ENCODE data around the gene NCKAP5.

The NCKAP5 gene

GRCh38 chr2:132659331-132659730, 908.9 kb downstream of the NCKAP5 start:
- no peaks in the 10 kb centered on the region for H4K20me1 ChIP-seq (ENCODE audit: insufficient read depth, low read length)
- DNase-seq (no peak), ATAC-seq (ENCODE audit: insufficient read depth, low read depth) (no peak)
- H3K9ac ChIP-seq (ENCODE audit: low read depth, low read length), result no peak overlapping the region
- no peaks in the 10 kb centered on the region for H3K36me3 ChIP-seq (ENCODE audit: insufficient read depth, low read length)
- no peak overlapping the region for H3K4me2 ChIP-seq (ENCODE audit: insufficient read depth, low read length)
- no peak overlapping the region for H3K4me3 ChIP-seq (ENCODE audit: low read depth in 1 of 2, low read length in 2 of 2)
- no peak for TF ChIP-seq CTCF (IDR thresholded peaks at IDR 0.05; ENCODE audit: borderline replicate concordance, extremely low read depth, low read length, poor library complexity, severe bottlenecking)
- TF ChIP-seq EZH2 (IDR thresholded peaks at IDR 0.05; ENCODE audit: borderline replicate concordance, low read depth, low read length, severe bottlenecking), result no peak
- no peaks in the 10 kb centered on the region for H3K9me3 ChIP-seq (ENCODE audit: insufficient read depth, low read length, severe bottlenecking)
- H3K79me2 ChIP-seq (ENCODE audit: insufficient read depth, low read length), result no peaks in the 10 kb centered on the region
- no peak overlapping the region for H2AFZ ChIP-seq (ENCODE audit: low read depth, low read length)
- no peaks in the 10 kb centered on the region for H3K27me3 ChIP-seq (ENCODE audit: insufficient read depth, low read length, poor library complexity)
- H3K27ac ChIP-seq (ENCODE audit: low read length), result no peak overlapping the region
- no peaks in the 10 kb centered on the region for H3K4me1 ChIP-seq (ENCODE audit: insufficient read depth, low read length)

- no peak for ATAC-seq (ENCODE audit: insufficient read depth, low read depth)
- Histone ChIP-seq H3K4me2 (ENCODE audit: insufficient read depth, low read length) (no peak overlapping the region), H3K27me3 (ENCODE audit: insufficient read depth, low read length, poor library complexity) (no peaks in the 10 kb centered on the region), H3K4me3 (ENCODE audit: low read depth in 1 of 2, low read length in 2 of 2) (no peak overlapping the region), H2AFZ (ENCODE audit: low read depth, low read length) (no peak overlapping the region), H3K36me3 (ENCODE audit: insufficient read depth, low read length) (no peaks in the 10 kb centered on the region), H3K9me3 (ENCODE audit: insufficient read depth, low read length, severe bottlenecking) (no peaks in the 10 kb centered on the region), H4K20me1 (ENCODE audit: insufficient read depth, low read length) (no peaks in the 10 kb centered on the region), H3K9ac (ENCODE audit: low read depth, low read length) (no peak overlapping the region), H3K27ac (ENCODE audit: low read length) (no peak overlapping the region), H3K79me2 (ENCODE audit: insufficient read depth, low read length) (no peaks in the 10 kb centered on the region), H3K4me1 (ENCODE audit: insufficient read depth, low read length) (no peaks in the 10 kb centered on the region)
- TF ChIP-seq EZH2 (IDR thresholded peaks at IDR 0.05; ENCODE audit: borderline replicate concordance, low read depth, low read length, severe bottlenecking), result no peak
- no peak for TF ChIP-seq CTCF (IDR thresholded peaks at IDR 0.05; ENCODE audit: borderline replicate concordance, extremely low read depth, low read length, poor library complexity, severe bottlenecking)
- DNase-seq, result no peak
Measured at GRCh38 chr2:132656266-132656975, 911.8 kb downstream of the NCKAP5 start.

GRCh38 chr2:132654968-132655367, 913.3 kb downstream of the NCKAP5 start:
- H3K4me2 ChIP-seq (ENCODE audit: insufficient read depth, low read length), result no peak overlapping the region
- H3K27me3 ChIP-seq (ENCODE audit: insufficient read depth, low read length, poor library complexity), result no peaks in the 10 kb centered on the region
- no peaks in the 10 kb centered on the region for H4K20me1 ChIP-seq (ENCODE audit: insufficient read depth, low read length)
- H3K4me1 ChIP-seq (ENCODE audit: insufficient read depth, low read length), result no peaks in the 10 kb centered on the region
- ATAC-seq (ENCODE audit: insufficient read depth, low read depth) (no peak), DNase-seq (no peak)
- H3K36me3 ChIP-seq (ENCODE audit: insufficient read depth, low read length), result no peaks in the 10 kb centered on the region
- H3K27ac ChIP-seq (ENCODE audit: low read length), result no peak overlapping the region
- H3K4me3 ChIP-seq (ENCODE audit: low read depth in 1 of 2, low read length in 2 of 2), result no peak overlapping the region
- H3K79me2 ChIP-seq (ENCODE audit: insufficient read depth, low read length), result no peaks in the 10 kb centered on the region
- no peaks in the 10 kb centered on the region for H3K9me3 ChIP-seq (ENCODE audit: insufficient read depth, low read length, severe bottlenecking)
- H2AFZ ChIP-seq (ENCODE audit: low read depth, low read length), result no peak overlapping the region
- TF ChIP-seq CTCF (IDR thresholded peaks at IDR 0.05; ENCODE audit: borderline replicate concordance, extremely low read depth, low read length, poor library complexity, severe bottlenecking) (no peak), EZH2 (IDR thresholded peaks at IDR 0.05; ENCODE audit: borderline replicate concordance, low read depth, low read length, severe bottlenecking) (no peak)
- H3K9ac ChIP-seq (ENCODE audit: low read depth, low read length), result no peak overlapping the region

Data from DND-41 (cell line).